ENCODE measurements around the gene COMT.
"Not testable (repeated sequence)": the region's sequence is repeated elsewhere in the genome, so short reads cannot be mapped to it uniquely, and the experiment has no call there.

COMT gene

DNA sequence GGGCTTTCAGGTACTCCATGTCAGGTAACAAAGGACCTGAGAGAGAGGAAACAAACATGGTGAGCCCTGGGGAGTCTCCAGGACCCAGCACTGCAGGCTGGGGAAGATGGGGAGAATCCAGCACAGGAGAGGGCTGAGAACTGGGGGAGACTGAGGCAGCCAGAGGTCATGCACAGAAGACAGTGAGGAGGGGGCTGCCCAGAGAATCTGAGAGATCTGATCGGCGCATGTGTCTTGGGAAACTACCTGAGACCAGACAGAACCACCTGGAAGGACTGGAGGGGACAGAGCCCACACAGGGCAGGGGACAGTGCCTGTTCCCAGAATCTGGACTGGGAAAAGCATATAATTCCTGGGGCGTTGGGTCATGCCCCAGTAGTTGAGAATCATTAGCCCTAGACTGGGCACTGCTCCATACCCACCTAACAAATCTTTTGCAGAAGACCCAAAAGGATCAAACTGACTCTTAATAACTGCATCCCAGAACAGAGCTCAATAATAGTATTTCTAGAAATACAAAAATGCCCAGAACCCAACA, 20.0 kb upstream of the COMT start:
- CTCF ChIA-PET, result interaction anchor here (0.6 to 1.3 kb wide), 7 partner anchors 8 to 964 kb away, joined by 3 to 5 read pairs (median 4); no protein-coding TSS in a partner anchor
- Histone ChIP-seq H3K36me3 (ENCODE audit: control insufficient read depth in 2 of 2, insufficient read depth in 1 of 2, low read length in 2 of 2) (peaks cover 0 to 23% of the 10 kb centered on the region in 2 experiments; a peak in 2 of 3 replicates), H3K4me1 (ENCODE audit: control insufficient read depth, insufficient read depth, low read length) (no peaks in the 10 kb centered on the region), H3K27ac (ENCODE audit: extremely low read depth, low read depth, low read length) (no peak overlapping the region), H3K4me3 (ENCODE audit: low read depth, low read length) (no peak overlapping the region), H3K9me3 (ENCODE audit: control insufficient read depth, insufficient read depth, low read depth, low read length) (no peaks in the 10 kb centered on the region)
- POLR2A ChIA-PET, result interaction anchor here (0.6 to 1.3 kb wide), 2 partner anchors 9 to 29 kb away, joined by 3 to 7 read pairs; no protein-coding TSS in a partner anchor
- TF ChIP-seq ZBTB44 (tag by site-specific recombination; IDR thresholded peaks at IDR 0.05) (no peak), ZFP37 (tag by site-specific recombination; IDR thresholded peaks at IDR 0.05) (no peak), KLF10 (tag by site-specific recombination; IDR thresholded peaks at IDR 0.05) (no peak), HOXC10 (CRISPR knock-in tag; IDR thresholded peaks at IDR 0.05) (no peak), ZNF391 (tag by site-specific recombination; IDR thresholded peaks at IDR 0.05; ENCODE audit: borderline replicate concordance, low read depth) (no peak), ZBTB17 (tag by site-specific recombination; IDR thresholded peaks at IDR 0.05) (no peak), SP2 (tag by site-specific recombination; IDR thresholded peaks at IDR 0.05) (no peak), ZNF544 (tag by site-specific recombination; IDR thresholded peaks at IDR 0.05) (no peak), ZNF24 (tag by site-specific recombination; IDR thresholded peaks at IDR 0.05) (no peak), ZNF704 (tag by site-specific recombination; IDR thresholded peaks at IDR 0.05) (no peak)
- TF ChIP-seq, protein P1, sequence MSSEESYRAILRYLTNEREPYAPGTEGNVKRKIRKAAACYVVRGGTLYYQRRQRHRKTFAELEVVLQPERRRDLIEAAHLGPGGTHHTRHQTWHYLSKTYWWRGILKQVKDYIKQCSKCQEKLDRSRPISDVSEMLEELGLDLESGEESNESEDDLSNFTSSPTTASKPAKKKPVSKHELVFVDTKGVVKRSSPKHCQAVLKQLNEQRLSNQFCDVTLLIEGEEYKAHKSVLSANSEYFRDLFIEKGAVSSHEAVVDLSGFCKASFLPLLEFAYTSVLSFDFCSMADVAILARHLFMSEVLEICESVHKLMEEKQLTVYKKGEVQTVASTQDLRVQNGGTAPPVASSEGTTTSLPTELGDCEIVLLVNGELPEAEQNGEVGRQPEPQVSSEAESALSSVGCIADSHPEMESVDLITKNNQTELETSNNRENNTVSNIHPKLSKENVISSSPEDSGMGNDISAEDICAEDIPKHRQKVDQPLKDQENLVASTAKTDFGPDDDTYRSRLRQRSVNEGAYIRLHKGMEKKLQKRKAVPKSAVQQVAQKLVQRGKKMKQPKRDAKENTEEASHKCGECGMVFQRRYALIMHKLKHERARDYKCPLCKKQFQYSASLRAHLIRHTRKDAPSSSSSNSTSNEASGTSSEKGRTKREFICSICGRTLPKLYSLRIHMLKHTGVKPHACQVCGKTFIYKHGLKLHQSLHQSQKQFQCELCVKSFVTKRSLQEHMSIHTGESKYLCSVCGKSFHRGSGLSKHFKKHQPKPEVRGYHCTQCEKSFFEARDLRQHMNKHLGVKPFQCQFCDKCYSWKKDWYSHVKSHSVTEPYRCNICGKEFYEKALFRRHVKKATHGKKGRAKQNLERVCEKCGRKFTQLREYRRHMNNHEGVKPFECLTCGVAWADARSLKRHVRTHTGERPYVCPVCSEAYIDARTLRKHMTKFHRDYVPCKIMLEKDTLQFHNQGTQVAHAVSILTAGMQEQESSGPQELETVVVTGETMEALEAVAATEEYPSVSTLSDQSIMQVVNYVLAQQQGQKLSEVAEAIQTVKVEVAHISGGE (tag by site-specific recombination; conservative IDR thresholded peaks at IDR 0.05; ENCODE audit: low read depth), result no peak

GRCh38 chr22:19923914-19924513, 17.6 kb upstream of the COMT start:
- CTCF ChIA-PET, result interaction anchor here (0.5 to 3.7 kb wide), 5 partner anchors 10 to 193 kb away, joined by 3 to 16 read pairs (median 3); no protein-coding TSS in a partner anchor
- no peaks in the 10 kb centered on the region; a peak in 1 of 3 replicates for H3K36me3 ChIP-seq (ENCODE audit: control insufficient read depth in 2 of 2, insufficient read depth in 1 of 2, low read length in 2 of 2)
- TF ChIP-seq ATF2 (tag by site-specific recombination; IDR thresholded peaks at IDR 0.05; ENCODE audit: low read depth), result no peak
- no peak for TF ChIP-seq ZNF521 (tag by site-specific recombination; IDR thresholded peaks at IDR 0.05)
- TF ChIP-seq ZNF624 (tag by site-specific recombination; IDR thresholded peaks at IDR 0.05), result no peak
- no peak for TF ChIP-seq ZNF335 (tag by site-specific recombination; conservative IDR thresholded peaks at IDR 0.05)
- no peak for TF ChIP-seq PATZ1 (tag by site-specific recombination; IDR thresholded peaks at IDR 0.05)
- TF ChIP-seq ZBTB44 (tag by site-specific recombination; IDR thresholded peaks at IDR 0.05), result no peak
- no peak for TF ChIP-seq ZNF558 (tag by site-specific recombination; IDR thresholded peaks at IDR 0.05)
- TF ChIP-seq KLF8 (tag by site-specific recombination; IDR thresholded peaks at IDR 0.05), result no peak
- POLR2A ChIA-PET, result interaction anchor here (0.7 kb wide), 1 partner anchor 32 kb away, joined by 5 read pairs; no protein-coding TSS in a partner anchor
- no peak overlapping the region for H3K4me3 ChIP-seq (ENCODE audit: low read depth, low read length)
- H3K27ac ChIP-seq (ENCODE audit: extremely low read depth, low read depth, low read length), result no peak overlapping the region
- H3K9me3 ChIP-seq (ENCODE audit: control insufficient read depth, insufficient read depth, low read depth, low read length), result no peaks in the 10 kb centered on the region
- no peaks in the 10 kb centered on the region for H3K4me1 ChIP-seq (ENCODE audit: control insufficient read depth, insufficient read depth, low read length)

DNA sequence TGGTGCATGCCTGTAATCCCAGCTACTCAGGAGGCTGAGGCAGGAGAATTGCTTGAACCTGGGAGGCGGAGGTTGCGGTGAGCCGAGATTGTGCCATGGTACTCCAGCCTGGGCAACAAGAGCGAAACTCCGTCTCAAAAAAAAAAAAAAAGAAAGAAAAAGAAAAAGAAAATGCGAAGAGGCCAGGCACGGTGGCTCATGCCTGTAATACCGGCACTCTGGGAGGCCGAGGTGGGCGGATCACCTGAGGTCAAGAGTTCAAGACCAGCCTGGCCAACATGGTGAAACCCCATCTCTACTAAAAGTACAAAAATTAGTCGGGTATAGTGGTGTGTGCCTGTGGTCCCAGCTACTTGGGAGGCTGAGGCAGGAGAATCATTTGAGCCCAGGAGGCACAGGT, 15.5 kb upstream of the COMT start:
- CTCF ChIA-PET, result interaction anchor here (1.5 to 3.7 kb wide), 3 partner anchors 15 to 195 kb away, joined by 4 to 16 read pairs (median 13); no protein-coding TSS in a partner anchor
- H3K4me3 ChIP-seq (ENCODE audit: low read depth, low read length); POLR2A ChIA-PET; H3K36me3 ChIP-seq (ENCODE audit: control insufficient read depth in 2 of 2, insufficient read depth in 1 of 2, low read length in 2 of 2); H3K9me3 ChIP-seq (ENCODE audit: control insufficient read depth, insufficient read depth, low read depth, low read length); H3K4me1 ChIP-seq (ENCODE audit: control insufficient read depth, insufficient read depth, low read length); H3K27ac ChIP-seq (ENCODE audit: extremely low read depth, low read depth, low read length): not testable (repeated sequence)
